Lower leg skin (tissue), 3 donors: ENCODE measurements around the gene ZNF839.

ENCODE experiments used
- CTCF ChIP-seq, 3 donors: fragments of 450-650 bp; IDR thresholded peaks; one replicate each; pipeline ENCODE4 v1.5.1; 2016; ENCODE audit warnings: antibody characterized with exemption in 3 of 3, mild to moderate bottlenecking in 3 of 3, moderate library complexity in 2 of 3
- POLR2A ChIP-seq, 2 donors: fragments of 450-650 bp; IDR thresholded peaks; one replicate each; pipeline ENCODE4 v1.6.1; 2016 to 2017; ENCODE audit warnings: antibody characterized with exemption in 2 of 2, mild to moderate bottlenecking in 1 of 2, moderate library complexity in 1 of 2

GRCh38 chr14:102371361-102371760 lies 51.8 kb downstream of the ZNF839 start:
- TF ChIP-seq CTCF (IDR thresholded peaks at IDR 0.05) (no peak), POLR2A (IDR thresholded peaks at IDR 0.05) (no peak)
